GM12891 (cell line): ENCODE data around the gene MUC20.

ENCODE experiments used
- DNase-seq: peaks from one replicate; pipeline ENCODE4 v3.0.0; 2011; ENCODE audit warnings: low spot score; ENCODE audit not compliant: insufficient read length
- FAIRE-seq: peaks from 2 replicates; lab custom pipeline; 2011; peaks lifted over from hg19 to GRCh38; lab: Jason Lieb, UNC
- PAX5 ChIP-seq: IDR thresholded peaks from 2 replicates; pipeline ENCODE4 v1.6.1; 2011; ENCODE audit warnings: low read length, moderate library complexity, mild to moderate bottlenecking; ENCODE audit not compliant: insufficient read depth, severe bottlenecking
- POLR2A ChIP-seq: IDR thresholded peaks from 2 replicates; pipeline ENCODE4 v1.6.1; 2011; ENCODE audit warnings: low read depth, low read length, control low read depth
- POLR2AphosphoS5 ChIP-seq: IDR thresholded peaks from 2 replicates; pipeline ENCODE4 v1.6.1; 2011; ENCODE audit warnings: low read depth, low read length, control low read depth
- POU2F2 ChIP-seq: IDR thresholded peaks from 2 replicates; pipeline ENCODE4 v1.6.1; 2011; ENCODE audit warnings: low read depth, mild to moderate bottlenecking, control low read depth, low read length, moderate library complexity
- SPI1 ChIP-seq: IDR thresholded peaks from 2 replicates; pipeline ENCODE4 v1.6.1; 2011; ENCODE audit warnings: low read depth, low read length, control low read depth
- TAF1 ChIP-seq: IDR thresholded peaks from 2 replicates; pipeline ENCODE4 v1.6.1; 2011; ENCODE audit warnings: low read depth, low read length, control low read depth

Gene MUC20

GRCh38 chr3:195762249-195762585 is 41.4 kb downstream of the MUC20 start:
- TF ChIP-seq POU2F2: no peak
- TF ChIP-seq POLR2A: no peak
- no peak for TF ChIP-seq POLR2AphosphoS5
- no peak for TF ChIP-seq TAF1
- no peak for TF ChIP-seq SPI1
- TF ChIP-seq PAX5: no peak
- DNase-seq (no peak), FAIRE-seq (no peak)

DNA sequence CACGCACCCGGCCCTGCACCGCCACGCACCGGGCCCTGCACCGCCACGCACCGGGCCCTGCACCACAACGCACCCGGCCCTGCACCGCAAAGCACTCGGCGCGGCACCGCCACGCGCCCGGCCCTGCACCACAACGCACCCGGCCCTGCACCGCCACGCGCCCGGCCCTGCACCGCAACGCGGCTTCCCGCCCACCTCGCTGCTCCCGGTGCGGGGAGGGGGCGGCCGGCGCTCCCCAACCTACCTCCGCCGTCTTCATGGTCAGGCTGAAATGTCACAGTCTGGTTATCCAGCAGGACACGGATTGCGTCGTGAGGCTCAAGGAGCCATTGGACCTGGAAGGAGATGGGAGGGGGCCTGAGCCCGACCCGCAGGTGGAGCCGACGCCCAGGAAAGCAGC is 41.8 kb downstream of the MUC20 start:
- DNase-seq: no peak
- no peak for FAIRE-seq
- TF ChIP-seq POLR2A: no peak
- no peak for TF ChIP-seq POU2F2
- no peak for TF ChIP-seq POLR2AphosphoS5
- TF ChIP-seq SPI1: no peak
- no peak for TF ChIP-seq TAF1
- TF ChIP-seq PAX5: no peak

DNA sequence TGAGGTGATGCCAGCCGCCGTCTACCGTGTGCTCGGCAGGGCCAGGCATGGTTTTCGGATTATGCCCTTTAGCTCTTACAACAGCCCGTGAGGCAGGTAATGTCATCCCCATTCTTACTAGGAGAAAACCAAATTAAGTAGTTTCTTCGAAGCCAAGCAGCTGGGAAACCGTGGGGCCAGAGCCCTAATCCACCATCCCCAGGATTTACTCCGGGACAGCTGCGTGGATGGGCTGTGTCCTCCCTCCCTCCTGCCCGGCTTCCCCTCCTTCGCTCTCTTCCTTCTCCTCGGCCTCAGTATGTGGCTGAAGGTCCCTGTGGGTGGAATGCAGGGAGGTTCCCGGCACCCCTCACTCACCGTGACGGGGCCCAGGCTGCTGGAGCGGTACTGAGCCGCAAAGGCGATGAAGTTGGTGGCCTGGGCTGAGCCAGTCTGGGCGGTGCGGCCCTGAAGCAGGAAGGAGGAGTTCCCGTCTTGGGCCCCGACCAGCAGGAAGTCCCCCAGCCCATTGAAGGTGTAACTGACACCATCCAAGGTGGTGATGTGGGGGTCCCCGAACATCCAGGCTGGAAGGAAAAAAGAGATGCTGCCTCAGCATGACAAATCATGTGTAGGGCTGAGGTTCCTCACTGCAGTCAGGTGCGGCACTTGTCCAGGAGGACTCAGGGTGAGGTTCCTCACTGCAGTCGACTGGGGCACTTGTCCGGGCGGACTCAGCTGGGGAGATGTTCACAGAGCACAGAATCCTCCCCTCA is 42.5 kb downstream of the MUC20 start:
- TF ChIP-seq POLR2A (no peak), POU2F2 (no peak), TAF1 (no peak), PAX5 (no peak), POLR2AphosphoS5 (no peak), SPI1 (no peak)
- no peak for DNase-seq
- FAIRE-seq: no peak

DNA sequence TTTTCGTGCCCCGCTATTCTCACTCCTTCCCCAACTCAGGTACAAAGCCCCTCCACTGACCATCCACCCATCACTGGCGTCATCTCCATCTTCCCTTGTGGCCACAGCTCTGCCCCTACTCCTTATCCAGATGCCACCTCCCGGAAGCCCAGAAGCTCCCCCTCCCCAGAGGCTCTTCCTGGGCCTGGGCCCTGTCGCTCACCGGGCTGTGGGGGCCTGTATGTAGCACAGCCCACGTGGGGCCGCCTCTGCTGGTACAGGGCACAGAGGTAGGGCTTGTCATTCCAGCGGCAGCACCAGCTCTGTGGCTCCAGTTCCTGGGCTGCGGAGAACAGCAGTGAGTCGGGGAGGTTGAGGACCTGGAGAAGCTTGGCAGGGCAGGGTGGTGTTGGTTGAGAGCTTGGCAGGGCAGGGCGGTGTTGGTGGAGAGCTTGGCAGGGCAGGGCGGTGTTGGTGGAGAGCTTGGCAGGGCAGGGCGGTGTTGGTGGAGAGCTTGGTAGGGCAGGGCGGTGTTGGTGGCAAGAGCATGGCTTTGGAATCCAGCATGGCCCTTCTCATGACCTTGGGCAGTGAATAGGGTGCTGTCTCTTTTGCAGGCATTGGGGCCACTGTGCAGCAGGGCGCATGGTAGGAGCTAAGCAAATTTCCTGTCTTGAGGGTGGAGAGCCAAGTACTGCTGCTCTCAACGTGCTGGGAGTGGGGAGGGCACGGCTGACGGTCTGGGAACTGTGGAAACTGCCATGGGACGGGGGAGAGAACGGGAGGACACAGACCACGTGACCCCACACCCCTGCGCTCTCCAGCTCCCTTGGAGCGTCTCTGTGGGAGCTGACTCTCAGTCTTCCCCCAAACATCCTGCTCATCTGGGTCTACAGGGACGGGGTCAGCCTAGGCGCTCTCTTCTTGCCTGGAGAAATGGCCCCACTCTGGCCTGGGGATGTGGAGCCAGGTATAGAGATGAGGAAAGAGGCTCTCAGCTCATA is 43.4 kb downstream of the MUC20 start:
- TF ChIP-seq PAX5 (no peak), TAF1 (no peak), POLR2AphosphoS5 (no peak), POU2F2 (no peak), POLR2A (no peak), SPI1 (no peak)
- DNase-seq: no peak
- FAIRE-seq: no peak

GRCh38 chr3:195764961-195765706 is 44.4 kb downstream of the MUC20 start:
- TF ChIP-seq POLR2AphosphoS5 (no peak), SPI1 (no peak)
- FAIRE-seq (no peak), DNase-seq (no peak)

DNA sequence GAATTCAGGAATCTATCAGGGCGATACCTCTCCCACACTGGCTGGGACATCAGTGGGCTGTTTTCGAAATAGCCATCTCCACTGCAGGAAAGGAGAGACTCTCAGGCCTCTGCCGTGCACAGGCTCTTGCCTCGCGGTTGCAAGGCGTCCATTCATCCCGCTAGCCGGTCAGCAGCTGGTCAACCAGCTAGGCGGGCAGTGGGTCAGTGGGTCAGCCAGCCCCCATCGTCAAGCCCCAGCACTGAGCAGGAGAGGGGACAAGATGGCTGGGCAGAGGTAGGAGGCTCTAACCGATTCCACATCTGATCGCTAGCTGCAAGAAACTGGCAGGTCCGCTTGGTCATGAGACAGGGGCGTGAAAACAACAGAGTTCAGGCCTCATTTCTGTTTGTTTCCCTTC is 45.9 kb downstream of the MUC20 start:
- DNase-seq: no peak
- TF ChIP-seq SPI1 (no peak), TAF1 (no peak), POLR2AphosphoS5 (no peak), POLR2A (no peak), POU2F2 (no peak), PAX5 (no peak)
- no peak for FAIRE-seq

- FAIRE-seq: no peak
- no peak for TF ChIP-seq POLR2A
- TF ChIP-seq POU2F2: no peak
- no peak for TF ChIP-seq POLR2AphosphoS5
- TF ChIP-seq TAF1: no peak
- no peak for DNase-seq
These were observed 47.0 kb downstream of the MUC20 start for GRCh38 chr3:195767792-195768191.

- FAIRE-seq: no peak
- DNase-seq: no peak
- TF ChIP-seq PAX5 (no peak), TAF1 (no peak), SPI1 (no peak), POLR2A (no peak), POLR2AphosphoS5 (no peak), POU2F2 (no peak)
These were observed 47.6 kb downstream of the MUC20 start for GRCh38 chr3:195768414-195768813.

DNA sequence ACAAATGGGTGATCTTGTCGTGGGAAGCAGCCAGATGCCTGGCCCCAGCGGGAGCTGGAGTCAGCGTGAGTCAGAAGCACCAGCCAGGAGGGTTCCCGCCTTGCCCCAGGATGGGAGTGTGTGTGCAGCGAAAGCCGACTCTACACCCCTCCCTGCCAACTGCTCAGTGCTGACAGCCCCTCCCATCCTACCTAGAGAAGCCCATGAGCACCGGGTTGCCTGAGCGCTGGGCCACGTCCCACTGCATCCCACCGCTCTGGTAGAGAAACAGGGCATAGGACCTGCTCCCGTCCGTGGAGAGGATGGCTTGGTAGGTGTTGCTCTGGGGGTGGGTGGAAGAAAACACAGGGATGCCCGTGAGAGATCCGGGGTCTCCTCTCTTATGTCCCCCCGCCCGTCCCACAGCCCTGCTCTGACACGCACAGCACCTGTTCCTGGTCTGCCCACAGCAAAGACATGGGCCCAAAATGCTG is 48.1 kb downstream of the MUC20 start:
- TF ChIP-seq TAF1: no peak
- no peak for TF ChIP-seq POLR2AphosphoS5
- TF ChIP-seq POU2F2: no peak
- no peak for TF ChIP-seq POLR2A
- TF ChIP-seq SPI1: no peak
- no peak for TF ChIP-seq PAX5
- DNase-seq: no peak
- FAIRE-seq: no peak
